ENCODE results near the gene PLXDC2. TPM values are rescaled to one million over a fixed set of nuclear protein-coding genes. Genes with fewer than 3 reads are reported as not detected.
A peak's percentile ranks its signal among the peaks of the same experiment; 100 is the strongest.

Gene PLXDC2
- total and polyA plus RNA-seq, 2 experiments from 2014 or later: 13.5 to 19.4 TPM

- peaks cover 33% of the 10 kb centered on the region for H3K4me1 Mint-ChIP-seq
- H3K27ac ChIP-seq (ENCODE audit: low read depth): no peak overlapping the region; the same call in 1 of the 2 replicates
- TF ChIP-seq REST (IDR thresholded peaks at IDR 0.05; ENCODE audit: unreplicated experiment) (no peak), POLR2AphosphoS5 (IDR thresholded peaks at IDR 0.05; ENCODE audit: low read depth) (no peak), ZNF114 (CRISPR knock-in tag; IDR thresholded peaks at IDR 0.05) (no peak), NANOG (IDR thresholded peaks at IDR 0.05; ENCODE audit: borderline replicate concordance) (no peak), CREB1 (CRISPR knock-in tag; IDR thresholded peaks at IDR 0.05; ENCODE audit: low read depth) (no peak), EZH2phosphoT487 (IDR thresholded peaks at IDR 0.05; ENCODE audit: unreplicated experiment) (no peak), STAT1 (IDR thresholded peaks at IDR 0.05; ENCODE audit: unreplicated experiment) (no peak), ZNF331 (CRISPR knock-in tag; IDR thresholded peaks at IDR 0.05; ENCODE audit: low read depth) (no peak), ETS1 (IDR thresholded peaks at IDR 0.05) (no peak), CTCF (conservative IDR thresholded peaks at IDR 0.05; ENCODE audit: low read depth in 2 of 2) (no peak), ZNF462 (CRISPR knock-in tag; IDR thresholded peaks at IDR 0.05) (no peak), JUNB (IDR thresholded peaks at IDR 0.05; ENCODE audit: unreplicated experiment) (no peak), EZH2 (IDR thresholded peaks at IDR 0.05; ENCODE audit: low read depth, unreplicated experiment) (no peak)
These were observed 431.2 kb downstream of the PLXDC2 start for GRCh38 chr10:20247454-20247853.

More at GRCh38 chr10:20247454-20247853, 431.2 kb downstream of the PLXDC2 start:
- Histone ChIP-seq H3K4me1 (ENCODE audit: insufficient read depth) (peaks cover 29% of the 10 kb centered on the region), H3K9me2 (ENCODE audit: insufficient read depth) (peaks cover 3% of the 10 kb centered on the region; the same call in 1 of the 2 replicates), H3F3A (replicated peaks; ENCODE audit: low read depth) (no peaks in the 10 kb centered on the region), H3K79me2 (replicated peaks; ENCODE audit: insufficient read depth) (no peaks in the 10 kb centered on the region), H3K4me3 (no peak overlapping the region), H3K27me3 (ENCODE audit: insufficient read depth) (no peaks in the 10 kb centered on the region), H2AFZ (no peak overlapping the region), H3K4me2 (peak overlapping the region; percentile 41; the same call in 1 of the 2 replicates), H3K36me3 (ENCODE audit: insufficient read depth) (no peaks in the 10 kb centered on the region), H4K20me1 (replicated peaks; ENCODE audit: insufficient read depth) (no peaks in the 10 kb centered on the region)
- Mint-ChIP-seq H3K9me3 (no peaks in the 10 kb centered on the region), H3K27ac (no peak overlapping the region), H3K4me3 (no peak overlapping the region), H3K27me3 (ENCODE audit: insufficient read depth, low read depth, poor library complexity) (peaks cover 10% of the 10 kb centered on the region), H3K36me3 (ENCODE audit: low read depth) (peaks cover 40% of the 10 kb centered on the region)
- DNase-seq (ENCODE audit: low spot score) (no peak), ATAC-seq (peak; percentile 38; the same call in 2 of the 3 replicates)
